ENCODE measurements around the gene SCAMP5.

DNA sequence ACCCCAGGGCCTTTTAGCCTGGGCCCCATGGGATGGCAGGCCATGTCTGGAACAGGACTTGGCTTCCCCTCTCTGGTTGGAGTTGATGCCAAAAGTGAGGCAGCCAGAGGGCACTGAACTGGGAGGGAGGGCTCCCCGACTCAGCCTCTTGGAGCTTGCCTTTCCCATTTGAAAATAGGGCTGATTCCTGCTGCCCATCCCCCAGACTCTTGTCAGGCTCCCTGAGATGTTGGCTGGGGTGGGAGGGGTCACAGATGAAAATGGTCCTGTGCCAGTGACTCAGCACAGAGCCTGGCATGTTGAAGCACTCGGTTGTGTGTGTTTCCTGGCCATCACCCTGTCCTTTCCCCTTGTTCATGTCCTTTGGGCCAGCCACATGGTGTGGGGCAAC lies 34.7 kb downstream of the SCAMP5 start:
- TF ChIP-seq, protein P1, sequence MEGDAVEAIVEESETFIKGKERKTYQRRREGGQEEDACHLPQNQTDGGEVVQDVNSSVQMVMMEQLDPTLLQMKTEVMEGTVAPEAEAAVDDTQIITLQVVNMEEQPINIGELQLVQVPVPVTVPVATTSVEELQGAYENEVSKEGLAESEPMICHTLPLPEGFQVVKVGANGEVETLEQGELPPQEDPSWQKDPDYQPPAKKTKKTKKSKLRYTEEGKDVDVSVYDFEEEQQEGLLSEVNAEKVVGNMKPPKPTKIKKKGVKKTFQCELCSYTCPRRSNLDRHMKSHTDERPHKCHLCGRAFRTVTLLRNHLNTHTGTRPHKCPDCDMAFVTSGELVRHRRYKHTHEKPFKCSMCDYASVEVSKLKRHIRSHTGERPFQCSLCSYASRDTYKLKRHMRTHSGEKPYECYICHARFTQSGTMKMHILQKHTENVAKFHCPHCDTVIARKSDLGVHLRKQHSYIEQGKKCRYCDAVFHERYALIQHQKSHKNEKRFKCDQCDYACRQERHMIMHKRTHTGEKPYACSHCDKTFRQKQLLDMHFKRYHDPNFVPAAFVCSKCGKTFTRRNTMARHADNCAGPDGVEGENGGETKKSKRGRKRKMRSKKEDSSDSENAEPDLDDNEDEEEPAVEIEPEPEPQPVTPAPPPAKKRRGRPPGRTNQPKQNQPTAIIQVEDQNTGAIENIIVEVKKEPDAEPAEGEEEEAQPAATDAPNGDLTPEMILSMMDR (conservative IDR thresholded peaks at IDR 0.05; ENCODE audit: low read length), result no peak
- no peak for TF ChIP-seq EZH2phosphoT487 (IDR thresholded peaks at IDR 0.05; ENCODE audit: borderline replicate concordance)
